Stomach (tissue), 9 donors: Measurements from ENCODE around the gene CYB5A. TPM values are rescaled to one million over a fixed set of nuclear protein-coding genes. Genes with fewer than 3 reads are reported as not detected.
A peak's percentile ranks its signal among the peaks of the same experiment; 100 is the strongest.

ENCODE experiments used
- DNase-seq, 2 donors: peaks; one replicate each; pipeline versions ENCODE4 v3.0.0 to v3.0.0-alpha.2; 2013 to 2019
- H3K27ac ChIP-seq, 5 donors: fragments of 200-600 bp in 4 of 5; sonication (generic) in 4 of 5; one replicate each; pipeline ENCODE4 v1.5.1; 2013 to 2019; ENCODE audit warnings: mild to moderate bottlenecking in 1 of 5, moderate library complexity in 1 of 5
- H3K27me3 ChIP-seq, 3 donors: fragments of 200-600 bp; sonication (generic); one replicate each; pipeline ENCODE4 v1.5.1; 2017 to 2019; ENCODE audit warnings: mixed run types in 1 of 3
- H3K36me3 ChIP-seq, 4 donors: fragments of 200-600 bp; sonication (generic); 1 replicate in 3 of 4; 2 replicates in 1 of 4; pipeline ENCODE4 v1.5.1; 2016 to 2019
- H3K4me1 ChIP-seq, 4 donors: fragments of 200-600 bp; sonication (generic); one replicate each; pipeline ENCODE4 v1.5.1; 2016 to 2019
- H3K4me3 ChIP-seq, 4 donors: fragments of 200-600 bp; sonication (generic) in 3 of 4; one replicate each; pipeline ENCODE4 v1.5.1; 2016 to 2019; ENCODE audit warnings: mild to moderate bottlenecking in 1 of 4
- H3K9me3 ChIP-seq, 4 donors: fragments of 200-600 bp; sonication (generic); one replicate each; pipeline ENCODE4 v1.5.1; 2016 to 2019
- CTCF ChIP-seq, 7 experiments: fragments of 450-650 bp in 4 of 7; fragments of 200-600 bp in 3 of 7; sonication (generic) in 3 of 7; IDR thresholded peaks; one replicate each; pipeline ENCODE4 v1.5.1; 2016 to 2019; ENCODE audit warnings: antibody characterized with exemption in 7 of 7, control low read depth in 2 of 7, mild to moderate bottlenecking in 1 of 7
- EP300 ChIP-seq: sonication (generic); formaldehyde crosslinking; IDR thresholded peaks from one replicate; pipeline ENCODE4 v1.6.1; 2017; ENCODE audit warnings: antibody characterized with exemption
- POLR2A ChIP-seq, 4 donors: fragments of 450-650 bp; IDR thresholded peaks; one replicate each; pipeline ENCODE4 v1.6.1; 2016; ENCODE audit warnings: antibody characterized with exemption in 4 of 4, control low read depth in 2 of 4, mild to moderate bottlenecking in 1 of 4, moderate library complexity in 1 of 4
- POLR2AphosphoS5 ChIP-seq, 3 donors: sonication (generic); formaldehyde crosslinking; IDR thresholded peaks; one replicate each; pipeline ENCODE4 v1.6.1; 2016; ENCODE audit warnings: antibody characterized with exemption in 3 of 3
- WGBS, 5 donors: extraction: QIAGEN DNeasy Blood & Tissue Kit in 3 of 5; methylation state at CpG; one replicate each; pipeline versions ENCODE4 v1.1.5 to v1.1.7; 2013 to 2018; 5-methylcytosine and 5-hydroxymethylcytosine counted together
- intact Hi-C: fragments of 100-400 bp; cut with DNase I; formaldehyde crosslinking; loops from one replicate; pipeline ENCODE4 v1.15.1; 2023; ENCODE audit warnings: low total_unique reads
- polyA plus RNA-seq, 3 donors: library from polyadenylated mRNA; stranded (reverse); fragments of 200-250 nt; gene quantifications; one replicate each; pipeline ENCODE4 v1.2.3, GENCODE V29; 2013
- total RNA-seq, 5 donors: library from RNA; depleted of rRNA; stranded (reverse); fragments of >200 nt; gene quantifications; one replicate each; pipeline versions ENCODE4 v1.1.0 to v1.2.3, GENCODE V29; 2014 to 2016
- donor health status: healthy with polysubstance abuse.
- donor health status: Bipolar disorder and iron deficiency.
- donor health status: healthy.

CYB5A gene
- total and polyA plus RNA-seq, 8 donors: 75.9 to 450 (median 114) TPM

- TF ChIP-seq CTCF (IDR thresholded peaks at IDR 0.05) (no peak), POLR2A (IDR thresholded peaks at IDR 0.05) (no peak), EP300 (no peak), POLR2AphosphoS5 (IDR thresholded peaks at IDR 0.05) (no peak)
- no peak for DNase-seq
- intact Hi-C loops: no loop called here
- Histone ChIP-seq H3K9me3 (no peaks in the 10 kb centered on the region), H3K36me3 (peaks cover 13 to 63% (median 60%) of the 10 kb centered on the region in 4 donors), H3K27ac (peak overlapping the region in 1 of 5 donors; percentile 54), H3K27me3 (no peaks in the 10 kb centered on the region), H3K4me1 (peaks cover 8 to 30% (median 19%) of the 10 kb centered on the region in 4 donors), H3K4me3 (no peak overlapping the region)
- 24 to 51% (median 32%) methylated on average over 7 of the region's 7 CpGs for WGBS, 5 donors
Observed at GRCh38 chr18:74257083-74257482, 34.7 kb downstream of the CYB5A start.

DNA sequence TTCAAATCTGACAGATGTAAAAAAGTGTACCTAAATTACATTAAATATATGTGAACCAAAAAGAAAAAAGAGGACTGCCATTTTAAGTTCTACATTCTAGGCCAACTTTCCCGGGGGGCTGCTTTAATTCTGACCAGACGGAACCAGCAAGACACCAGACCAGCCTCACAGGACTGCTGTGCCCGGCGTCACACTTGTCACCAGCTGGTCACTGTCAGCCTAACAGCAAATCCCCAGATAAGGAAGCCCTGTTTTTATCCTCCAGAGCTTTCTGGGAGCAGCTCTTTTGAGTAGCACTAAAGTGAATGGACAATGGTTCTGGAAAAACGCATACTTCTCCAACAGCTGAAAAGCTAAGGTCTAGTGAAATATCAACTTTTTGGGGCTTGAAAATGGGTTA is 35.6 kb downstream of the CYB5A start:
- H3K27ac ChIP-seq: peak overlapping the region in 3 of 5 donors; percentile 53 to 60 (median 54)
- DNase-seq: no peak
- intact Hi-C loops: no loop called here
- 69 to 83% (median 76%) methylated on average over 5 of the region's 5 CpGs for WGBS, 5 donors
- TF ChIP-seq POLR2A (IDR thresholded peaks at IDR 0.05): no peak
- TF ChIP-seq CTCF (IDR thresholded peaks at IDR 0.05): no peak
- no peak for TF ChIP-seq POLR2AphosphoS5 (IDR thresholded peaks at IDR 0.05)
- no peak for TF ChIP-seq EP300
- peaks cover 4 to 54% (median 52%) of the 10 kb centered on the region in 4 donors for H3K36me3 ChIP-seq
- no peak overlapping the region for H3K4me3 ChIP-seq
- no peaks in the 10 kb centered on the region for H3K9me3 ChIP-seq
- peaks cover 16 to 39% (median 28%) of the 10 kb centered on the region in 4 donors for H3K4me1 ChIP-seq
- H3K27me3 ChIP-seq: no peaks in the 10 kb centered on the region

DNA sequence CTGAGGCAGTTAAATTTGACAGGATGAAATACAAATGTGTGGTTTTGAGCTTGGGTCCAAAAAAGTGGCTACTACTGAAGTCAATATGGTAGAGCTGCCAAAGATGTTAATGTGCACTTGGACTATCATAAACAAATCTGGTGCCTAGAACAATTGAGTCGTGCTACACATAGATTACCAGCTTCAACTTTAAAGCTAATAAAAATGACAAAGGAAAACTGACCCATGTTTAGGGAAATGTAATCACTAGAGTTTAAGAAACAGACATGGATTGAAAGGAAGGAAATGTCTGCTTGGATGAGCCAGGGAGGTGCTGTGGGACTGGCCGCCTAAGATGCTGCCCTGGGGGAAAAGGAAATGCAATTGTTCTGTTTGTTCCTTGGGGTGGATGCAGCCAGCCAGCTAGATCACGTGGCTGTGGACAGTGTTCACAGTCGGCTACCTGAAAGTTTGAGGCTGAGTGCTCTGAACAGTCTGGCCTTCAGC is 36.6 kb downstream of the CYB5A start:
- Histone ChIP-seq H3K4me3 (no peak overlapping the region), H3K4me1 (peaks cover 17 to 47% (median 37%) of the 10 kb centered on the region in 4 donors), H3K36me3 (peaks cover 0 to 53% (median 47%) of the 10 kb centered on the region in 4 donors), H3K27ac (peak overlapping the region; percentile 43 to 72 (median 54)), H3K27me3 (no peaks in the 10 kb centered on the region), H3K9me3 (no peaks in the 10 kb centered on the region)
- peak in 2 of 3 donors; percentile 31 to 60 for TF ChIP-seq POLR2AphosphoS5 (IDR thresholded peaks at IDR 0.05)
- no peak for TF ChIP-seq EP300
- no peak for TF ChIP-seq CTCF (IDR thresholded peaks at IDR 0.05)
- no peak for TF ChIP-seq POLR2A (IDR thresholded peaks at IDR 0.05)
- DNase-seq: peak; percentile 59 to 62
- WGBS, 5 donors: 17 to 40% (median 28%) methylated on average over 4 of the region's 4 CpGs
- intact Hi-C loops: no loop called here

- peak in 1 of 3 donors; percentile 4 for TF ChIP-seq POLR2AphosphoS5 (IDR thresholded peaks at IDR 0.05)
- TF ChIP-seq POLR2A (IDR thresholded peaks at IDR 0.05): no peak
- Histone ChIP-seq H3K27me3 (no peaks in the 10 kb centered on the region), H3K27ac (peak overlapping the region; percentile 25 to 80 (median 71)), H3K4me1 (peaks cover 14 to 59% (median 48%) of the 10 kb centered on the region in 4 donors), H3K4me3 (no peak overlapping the region), H3K9me3 (no peaks in the 10 kb centered on the region), H3K36me3 (peaks cover 0 to 31% (median 29%) of the 10 kb centered on the region in 4 donors)
- no peak for DNase-seq
- intact Hi-C loops: no loop called here
- 62 to 77% (median 68%) methylated on average over 4 of the region's 4 CpGs for WGBS, 5 donors
Observed at GRCh38 chr18:74252039-74252395, 39.7 kb downstream of the CYB5A start.
